Central memory CD8-positive, alpha-beta T cell (primary cell): ENCODE results near the gene KRT5.

Experiments
- ATAC-seq: fragments of 150-1000 bp; cut with Tn5 transposase; replicated peaks from 2 replicates; pipeline ENCODE4 v1.10.0; 2022; ENCODE audit warnings: mild to moderate bottlenecking, moderate FRiP score, moderate number of reproducible peaks; ENCODE audit not compliant: poor library complexity, severe bottlenecking; ENCODE audit errors: extremely low read depth
- DNase-seq, 2 donors: peaks; one replicate each; pipeline ENCODE4 v3.0.0; 2021; ENCODE audit warnings: low spot score in 2 of 2
- H3K27ac Mint-ChIP-seq: one replicate; pipeline ENCODE4 v1.8.0; 2022; ENCODE audit warnings: low read depth, mild to moderate bottlenecking, moderate library complexity, mixed read lengths
- H3K27me3 Mint-ChIP-seq: one replicate; pipeline ENCODE4 v1.8.0; 2022; ENCODE audit warnings: mixed read lengths
- H3K36me3 Mint-ChIP-seq: one replicate; pipeline ENCODE4 v1.8.0; 2022; ENCODE audit warnings: mild to moderate bottlenecking, moderate library complexity, mixed read lengths; ENCODE audit not compliant: insufficient read depth
- H3K4me1 Mint-ChIP-seq: one replicate; pipeline ENCODE4 v1.8.0; 2022; ENCODE audit warnings: mixed read lengths
- H3K4me3 Mint-ChIP-seq: one replicate; pipeline ENCODE4 v1.8.0; 2022; ENCODE audit warnings: mild to moderate bottlenecking, moderate library complexity, mixed read lengths
- H3K9me3 Mint-ChIP-seq: one replicate; pipeline ENCODE4 v1.8.0; 2022; ENCODE audit warnings: mixed read lengths

Gene KRT5

DNA sequence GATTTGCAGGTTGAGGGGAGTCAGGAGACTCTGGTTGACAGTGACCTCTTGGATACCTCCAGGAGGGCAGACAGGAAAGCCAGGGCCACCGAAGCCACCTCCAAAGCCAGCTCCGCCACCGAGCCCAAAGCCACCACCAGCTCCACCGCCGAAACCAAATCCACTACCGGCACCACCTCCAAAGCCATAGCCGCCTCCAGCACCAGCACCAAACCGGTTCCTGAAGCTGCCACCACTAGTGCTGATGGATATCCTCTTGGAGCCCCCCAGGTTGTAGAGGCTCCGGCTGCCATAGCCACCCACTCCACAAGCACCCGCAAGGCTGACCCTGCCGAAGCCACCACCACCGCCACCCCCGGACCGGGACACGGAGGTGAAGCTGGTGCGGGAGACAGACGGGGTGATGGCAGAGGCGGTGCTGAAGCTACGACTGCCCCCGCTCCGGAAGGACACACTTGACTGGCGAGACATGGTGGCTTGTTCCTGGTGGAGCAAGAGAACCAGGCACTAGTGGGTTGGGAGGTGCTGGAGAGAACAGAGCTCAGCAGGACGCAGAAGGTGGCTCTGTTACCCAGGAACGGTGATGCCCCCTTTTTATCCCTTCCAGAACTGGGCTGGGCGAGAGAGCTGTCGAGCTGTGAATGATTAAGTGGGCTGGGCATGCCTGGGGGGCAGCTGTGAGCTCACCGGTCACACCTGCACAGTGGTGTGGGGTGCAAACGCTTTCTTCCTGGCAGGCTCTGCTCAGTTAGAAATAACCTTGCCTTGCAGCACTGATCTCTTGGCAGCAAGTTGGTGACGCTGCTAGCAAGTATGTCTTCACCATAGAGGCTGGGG is at the start of gene KRT5:
Gene KRT5, minus strand, starts transcription at position 569 of the 837 bp plus-strand sequence. Its CDS starts 98 bp downstream, at position 471.
- Mint-ChIP-seq H3K36me3 (no peaks in the 10 kb centered on the region), H3K27me3 (no peaks in the 10 kb centered on the region), H3K4me3 (no peak within 1 kb of the TSS), H3K27ac (no peak within 1 kb of the TSS), H3K9me3 (no peaks in the 10 kb centered on the region), H3K4me1 (peaks cover 6% of the 10 kb centered on the region)
- DNase-seq (peak in 1 of 2 donors; percentile 6), ATAC-seq (no peak)

DNA sequence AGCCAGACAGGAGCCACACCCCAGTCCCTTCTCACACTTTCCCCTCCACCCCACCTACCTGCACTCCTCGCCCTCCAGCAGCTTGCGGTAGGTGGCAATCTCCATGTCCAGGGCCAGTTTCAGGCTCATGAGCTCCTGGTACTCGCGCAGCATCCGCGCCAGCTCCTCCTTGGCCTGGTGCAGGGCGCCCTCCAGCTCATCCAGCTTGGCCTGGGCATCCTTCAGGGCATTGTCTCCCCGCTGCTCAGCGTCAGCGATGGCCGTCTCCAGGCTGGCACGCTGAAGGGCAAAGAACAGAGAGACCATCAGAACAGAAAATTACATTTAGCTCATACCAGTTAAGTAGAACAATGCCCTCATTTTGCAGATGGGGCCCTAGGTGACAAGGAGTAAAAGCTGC is 47.9 kb upstream of the KRT5 start:
- no peak for ATAC-seq

GRCh38 chr12:52566847-52567291 is 46.7 kb upstream of the KRT5 start:
- Mint-ChIP-seq H3K9me3 (no peaks in the 10 kb centered on the region), H3K27ac (peak overlapping the region; percentile 98), H3K36me3 (peaks cover 14% of the 10 kb centered on the region), H3K4me1 (peaks cover 42% of the 10 kb centered on the region), H3K27me3 (no peaks in the 10 kb centered on the region), H3K4me3 (peak overlapping the region; percentile 78)
- DNase-seq (peak; percentile 54 to 91), ATAC-seq (peak; percentile 90)

More for the DNA sequence above, 47.9 kb upstream of the KRT5 start:
- Mint-ChIP-seq H3K9me3 (no peaks in the 10 kb centered on the region), H3K4me1 (peaks cover 51% of the 10 kb centered on the region), H3K27ac (peak overlapping the region; percentile 98), H3K4me3 (peak overlapping the region; percentile 78), H3K27me3 (no peaks in the 10 kb centered on the region), H3K36me3 (peaks cover 12% of the 10 kb centered on the region)
- DNase-seq = no peak

- H3K36me3 Mint-ChIP-seq = peaks cover 12% of the 10 kb centered on the region
- no peak for ATAC-seq
- no peak for DNase-seq
- peaks cover 53% of the 10 kb centered on the region for H3K4me1 Mint-ChIP-seq
- H3K27ac Mint-ChIP-seq = peak overlapping the region; percentile 69
- no peaks in the 10 kb centered on the region for H3K27me3 Mint-ChIP-seq
- H3K4me3 Mint-ChIP-seq = no peak overlapping the region
- no peaks in the 10 kb centered on the region for H3K9me3 Mint-ChIP-seq
These were observed 44.4 kb upstream of the KRT5 start for GRCh38 chr12:52564582-52564981.

GRCh38 chr12:52561880-52562449 is 41.8 kb upstream of the KRT5 start:
- DNase-seq = no peak
- no peak for ATAC-seq
- no peak overlapping the region for H3K4me3 Mint-ChIP-seq
- H3K9me3 Mint-ChIP-seq = no peaks in the 10 kb centered on the region
- peaks cover 4% of the 10 kb centered on the region for H3K36me3 Mint-ChIP-seq
- no peak overlapping the region for H3K27ac Mint-ChIP-seq
- peaks cover 56% of the 10 kb centered on the region for H3K4me1 Mint-ChIP-seq
- H3K27me3 Mint-ChIP-seq = no peaks in the 10 kb centered on the region

- ATAC-seq = peak; percentile 5
- peak overlapping the region; percentile 83 for H3K27ac Mint-ChIP-seq
These were observed 39.8 kb upstream of the KRT5 start for GRCh38 chr12:52559979-52560378.

DNA sequence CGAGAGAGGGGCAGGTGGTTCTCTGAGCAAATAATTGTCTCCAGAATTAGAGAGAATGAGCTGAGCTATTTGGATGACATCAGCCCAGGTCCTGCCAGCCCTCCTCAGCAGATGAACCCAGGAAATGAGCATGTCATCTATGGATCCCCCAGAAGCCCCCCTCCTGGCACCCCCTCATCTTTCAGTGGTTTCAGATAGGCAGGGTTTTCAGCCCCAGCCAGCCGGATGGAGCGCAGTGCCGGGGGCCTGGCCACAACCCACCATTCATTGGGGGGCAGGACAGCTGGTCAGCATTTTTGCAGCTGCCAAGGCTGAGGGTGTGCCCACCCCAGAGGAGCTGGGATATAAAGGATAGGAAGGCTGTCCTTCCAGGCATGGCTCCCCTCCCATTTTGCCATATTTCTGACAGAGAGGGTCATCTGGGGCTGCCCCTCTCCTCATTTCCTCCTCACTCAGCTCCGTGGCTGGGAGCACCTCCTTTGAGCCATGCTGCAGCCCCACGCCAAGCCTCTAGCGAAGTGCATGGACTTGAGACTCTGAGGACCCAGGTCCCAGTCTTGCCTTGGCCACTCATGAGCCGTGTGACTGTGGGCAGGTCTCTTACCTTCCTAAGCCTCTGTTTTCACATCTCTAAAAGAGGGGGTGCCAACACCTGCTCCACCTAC is 38.7 kb upstream of the KRT5 start:
- Mint-ChIP-seq H3K4me1 (peaks cover 67% of the 10 kb centered on the region), H3K36me3 (peaks cover 1% of the 10 kb centered on the region), H3K27ac (peak overlapping the region; percentile 92), H3K9me3 (no peaks in the 10 kb centered on the region), H3K27me3 (no peaks in the 10 kb centered on the region), H3K4me3 (peak overlapping the region; percentile 66)
- ATAC-seq (peak; percentile 44), DNase-seq (no peak)

More at GRCh38 chr12:52559979-52560378, 39.8 kb upstream of the KRT5 start:
- no peak for DNase-seq
- no peaks in the 10 kb centered on the region for H3K9me3 Mint-ChIP-seq
- no peaks in the 10 kb centered on the region for H3K27me3 Mint-ChIP-seq
- H3K36me3 Mint-ChIP-seq = peaks cover 1% of the 10 kb centered on the region
- peak overlapping the region; percentile 68 for H3K4me3 Mint-ChIP-seq
- H3K4me1 Mint-ChIP-seq = peaks cover 61% of the 10 kb centered on the region

DNA sequence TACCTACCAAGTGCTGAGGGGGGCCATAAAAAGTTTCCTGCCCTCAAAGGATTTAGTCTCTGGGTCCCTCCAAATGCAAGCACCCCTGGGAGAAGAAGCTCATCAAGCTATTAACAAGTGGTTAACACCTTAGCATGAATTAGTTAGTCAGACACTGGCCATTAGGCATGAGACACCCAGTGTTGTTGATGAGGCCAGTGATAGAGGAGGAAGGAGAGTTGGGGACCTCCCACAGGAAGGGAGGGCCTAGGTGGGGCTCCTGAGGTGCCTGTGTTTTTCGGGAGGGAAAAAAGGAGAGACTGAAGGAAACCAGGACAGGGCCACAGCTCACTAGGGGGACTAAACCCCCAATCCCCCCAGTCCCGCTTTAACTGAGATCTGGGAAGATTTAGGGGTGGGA is 37.3 kb upstream of the KRT5 start:
- H3K27ac Mint-ChIP-seq = peak overlapping the region; percentile 92
- DNase-seq (no peak), ATAC-seq (no peak)
- H3K4me1 Mint-ChIP-seq = peaks cover 73% of the 10 kb centered on the region
- peak overlapping the region; percentile 41 for H3K4me3 Mint-ChIP-seq
- H3K9me3 Mint-ChIP-seq = no peaks in the 10 kb centered on the region
- H3K27me3 Mint-ChIP-seq = no peaks in the 10 kb centered on the region
- peaks cover 1% of the 10 kb centered on the region for H3K36me3 Mint-ChIP-seq

GRCh38 chr12:52555577-52555976 is 35.4 kb upstream of the KRT5 start:
- ATAC-seq (peak; percentile 21), DNase-seq (peak in 1 of 2 donors; percentile 34)
- Mint-ChIP-seq H3K36me3 (no peaks in the 10 kb centered on the region), H3K9me3 (no peaks in the 10 kb centered on the region), H3K4me1 (peaks cover 78% of the 10 kb centered on the region), H3K27ac (peak overlapping the region; percentile 58), H3K4me3 (peak overlapping the region; percentile 46), H3K27me3 (no peaks in the 10 kb centered on the region)

DNA sequence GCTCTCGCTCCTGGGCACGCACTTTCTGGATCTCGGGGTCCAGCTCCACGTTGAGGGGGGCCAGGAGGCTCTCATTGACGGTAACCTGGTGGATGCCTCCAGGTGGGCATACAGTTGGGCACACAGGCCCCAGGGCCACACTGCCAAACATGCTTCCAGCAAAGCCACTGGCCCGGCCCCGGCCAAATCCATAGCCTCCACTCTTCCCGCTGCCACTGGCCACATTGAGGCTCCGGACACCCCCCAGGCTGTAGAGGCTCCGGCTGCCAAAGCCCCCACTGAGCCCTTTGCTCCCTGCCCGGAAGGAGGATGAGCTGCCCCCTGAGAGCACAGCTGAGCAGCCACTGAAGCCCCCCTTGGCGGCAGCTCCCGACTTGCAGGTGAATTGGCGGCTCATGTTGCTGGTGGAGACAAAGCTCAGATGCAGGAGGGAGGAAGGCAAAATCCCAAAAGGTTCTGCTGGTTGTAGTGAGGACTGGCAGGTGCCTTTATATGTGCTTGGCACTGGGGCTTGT is 32.5 kb upstream of the KRT5 start, which contains the start of gene KRT71:
Gene KRT71, minus strand, starts transcription at position 465 of the 515 bp plus-strand sequence. Its CDS starts 68 bp downstream, at position 397.
- Mint-ChIP-seq H3K27ac (peak within 1 kb of the TSS; percentile 58), H3K36me3 (no peaks in the 10 kb centered on the region), H3K4me3 (no peak within 1 kb of the TSS), H3K27me3 (no peaks in the 10 kb centered on the region), H3K9me3 (no peaks in the 10 kb centered on the region), H3K4me1 (peaks cover 57% of the 10 kb centered on the region)
- no peak for ATAC-seq
- DNase-seq = no peak

DNA sequence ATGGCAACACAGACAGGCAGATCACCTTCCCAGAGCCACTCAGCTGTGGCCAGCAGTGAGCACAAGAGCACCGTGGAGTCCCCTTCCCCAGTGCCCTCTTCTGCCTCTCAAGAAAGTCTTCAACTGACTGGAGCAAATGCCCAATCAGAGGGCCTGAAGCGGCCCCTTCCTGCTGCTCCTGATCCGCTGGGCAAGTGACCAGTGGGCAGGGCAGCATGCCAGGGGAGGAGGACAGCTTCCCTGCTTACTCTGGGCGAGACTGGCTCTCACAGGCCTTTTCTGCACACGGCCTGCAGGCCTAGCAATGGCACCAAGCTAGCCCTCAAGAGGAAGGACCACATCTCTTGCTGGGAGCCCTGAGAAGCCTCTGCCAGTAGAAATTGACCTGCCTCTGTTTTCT is 31.9 kb upstream of the KRT5 start:
- Mint-ChIP-seq H3K4me3 (no peak overlapping the region), H3K27me3 (no peaks in the 10 kb centered on the region), H3K4me1 (peaks cover 57% of the 10 kb centered on the region), H3K36me3 (no peaks in the 10 kb centered on the region), H3K9me3 (no peaks in the 10 kb centered on the region), H3K27ac (no peak overlapping the region)
- DNase-seq = no peak
- no peak for ATAC-seq

DNA sequence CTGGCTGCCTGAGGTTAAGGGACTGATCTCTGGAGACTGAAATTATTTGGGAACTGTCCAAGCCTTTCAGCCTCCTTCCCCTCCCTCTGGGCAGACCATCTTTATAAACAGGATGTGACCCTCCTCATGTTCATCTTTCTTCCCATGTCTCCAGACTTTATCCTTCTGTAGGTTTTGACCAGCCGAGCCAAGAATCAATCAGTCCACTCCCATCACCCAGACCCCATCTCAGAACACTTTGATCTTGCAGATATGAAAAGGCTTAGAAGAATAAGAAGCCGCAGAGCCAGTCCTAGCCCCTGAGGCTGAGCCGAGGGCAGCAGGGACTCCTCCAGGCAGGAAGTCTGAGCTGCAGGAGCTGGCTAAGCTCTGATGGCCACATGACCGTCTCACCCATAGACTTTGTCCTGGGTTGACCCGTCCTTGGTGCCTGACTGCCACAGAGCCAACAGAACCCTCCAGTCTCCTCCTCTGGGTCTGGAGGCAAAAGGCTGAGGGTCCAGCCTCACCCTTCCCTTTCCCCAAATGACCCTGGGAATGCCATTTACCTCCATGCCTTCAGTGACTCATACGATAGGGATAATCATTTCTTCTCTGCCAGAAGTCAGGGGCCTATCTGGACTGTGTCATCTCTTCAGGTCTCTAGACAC is 31.1 kb upstream of the KRT5 start:
- DNase-seq = no peak
- H3K36me3 Mint-ChIP-seq = peaks cover 2% of the 10 kb centered on the region
- peaks cover 55% of the 10 kb centered on the region for H3K4me1 Mint-ChIP-seq
- no peak overlapping the region for H3K27ac Mint-ChIP-seq
- ATAC-seq = no peak
- no peaks in the 10 kb centered on the region for H3K27me3 Mint-ChIP-seq
- H3K4me3 Mint-ChIP-seq = no peak overlapping the region
- H3K9me3 Mint-ChIP-seq = no peaks in the 10 kb centered on the region
